ENCODE measurements around the gene ZNF565. TPM values are rescaled to one million over a fixed set of nuclear protein-coding genes. Genes with fewer than 3 reads are reported as not detected.
A peak's percentile ranks its signal among the peaks of the same experiment; 100 is the strongest.

ZNF565 gene
- total RNA-seq, 4 donors from 2014 or later, result 3.6 to 9.8 (median 6.2) TPM

DNA sequence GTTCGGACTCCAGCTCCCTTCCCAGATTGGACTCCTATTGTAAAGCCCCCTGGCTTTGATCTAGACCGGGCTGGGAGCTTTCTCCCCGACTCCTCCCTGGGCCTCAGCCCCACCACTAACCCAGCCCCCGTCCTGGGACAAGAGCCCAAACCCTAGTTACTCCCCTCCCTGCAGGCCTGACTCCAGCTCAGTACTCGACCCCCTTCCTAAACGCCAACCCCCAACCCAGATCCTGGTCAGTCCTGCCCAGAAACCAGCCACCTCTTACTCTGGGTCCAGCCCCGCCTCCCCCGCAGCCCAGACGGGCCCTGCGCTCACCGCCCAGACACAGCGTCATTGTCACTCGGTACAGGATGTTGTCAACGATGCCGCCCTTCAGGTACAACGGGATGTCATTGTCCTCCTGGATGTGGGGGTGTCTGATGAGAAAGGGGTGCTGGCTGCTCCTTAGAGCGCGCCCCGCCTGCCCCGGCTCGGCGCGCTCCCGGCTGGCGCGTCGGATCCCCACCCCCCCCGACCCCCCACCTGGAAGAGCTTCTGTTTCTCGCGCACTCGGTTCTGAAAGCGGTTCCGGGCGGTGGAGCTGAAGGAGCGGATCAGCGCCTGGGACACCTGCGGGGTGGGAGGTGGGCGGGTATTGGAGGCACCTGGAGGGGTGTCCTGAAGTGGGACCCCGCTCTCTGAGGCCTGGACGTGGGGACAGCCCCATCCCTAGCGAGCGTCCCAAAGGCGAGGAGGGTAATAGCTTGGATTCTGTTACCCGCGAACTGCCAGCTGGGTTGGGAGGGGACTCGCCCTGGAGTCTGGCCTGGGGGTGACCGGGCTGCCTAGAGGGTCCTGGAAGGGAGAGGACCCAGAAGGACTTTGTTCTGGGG is 63.1 kb downstream of the ZNF565 start:
- DNase-seq (ENCODE audit: low spot score in 2 of 2), result peak; percentile 81 to 85
- TF ChIP-seq POLR2A (IDR thresholded peaks at IDR 0.05) (no peak), POLR2AphosphoS5 (IDR thresholded peaks at IDR 0.05) (peak in 1 of 3 donors; percentile 30), EP300 (IDR thresholded peaks at IDR 0.05) (no peak)
- TF ChIP-seq, protein P1, sequence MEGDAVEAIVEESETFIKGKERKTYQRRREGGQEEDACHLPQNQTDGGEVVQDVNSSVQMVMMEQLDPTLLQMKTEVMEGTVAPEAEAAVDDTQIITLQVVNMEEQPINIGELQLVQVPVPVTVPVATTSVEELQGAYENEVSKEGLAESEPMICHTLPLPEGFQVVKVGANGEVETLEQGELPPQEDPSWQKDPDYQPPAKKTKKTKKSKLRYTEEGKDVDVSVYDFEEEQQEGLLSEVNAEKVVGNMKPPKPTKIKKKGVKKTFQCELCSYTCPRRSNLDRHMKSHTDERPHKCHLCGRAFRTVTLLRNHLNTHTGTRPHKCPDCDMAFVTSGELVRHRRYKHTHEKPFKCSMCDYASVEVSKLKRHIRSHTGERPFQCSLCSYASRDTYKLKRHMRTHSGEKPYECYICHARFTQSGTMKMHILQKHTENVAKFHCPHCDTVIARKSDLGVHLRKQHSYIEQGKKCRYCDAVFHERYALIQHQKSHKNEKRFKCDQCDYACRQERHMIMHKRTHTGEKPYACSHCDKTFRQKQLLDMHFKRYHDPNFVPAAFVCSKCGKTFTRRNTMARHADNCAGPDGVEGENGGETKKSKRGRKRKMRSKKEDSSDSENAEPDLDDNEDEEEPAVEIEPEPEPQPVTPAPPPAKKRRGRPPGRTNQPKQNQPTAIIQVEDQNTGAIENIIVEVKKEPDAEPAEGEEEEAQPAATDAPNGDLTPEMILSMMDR (IDR thresholded peaks at IDR 0.05), result no peak
- no peaks in the 10 kb centered on the region for H3K27me3 ChIP-seq
- H3K9me3 ChIP-seq, result no peaks in the 10 kb centered on the region
- H3K4me3 ChIP-seq, result peak overlapping the region; percentile 53
- peak overlapping the region; percentile 93 for H3K27ac ChIP-seq
- peaks cover 42% of the 10 kb centered on the region for H3K36me3 ChIP-seq
- peaks cover 40% of the 10 kb centered on the region for H3K4me1 ChIP-seq
- WGBS, result 47% methylated on average over 35 of the region's 47 CpGs

DNA sequence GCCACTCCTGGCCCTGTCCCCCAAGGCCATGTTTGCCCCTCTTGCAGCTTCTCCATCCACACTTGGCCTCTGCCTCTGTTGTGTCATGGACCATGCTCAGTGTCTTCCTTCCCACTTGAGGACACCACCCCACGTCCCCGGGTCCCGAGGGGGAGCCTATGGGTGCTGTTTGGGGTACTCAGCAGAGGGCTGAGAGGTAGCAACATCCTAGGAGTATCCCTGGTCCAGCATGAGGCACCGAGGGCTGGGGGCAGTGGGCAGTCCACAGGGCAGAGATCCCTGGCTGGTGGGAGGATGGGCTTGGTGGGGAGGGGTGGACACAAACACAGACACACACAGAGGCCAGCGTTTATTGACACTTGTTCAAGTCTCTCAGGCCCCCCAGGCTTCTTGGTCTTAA is 63.9 kb downstream of the ZNF565 start:
- Histone ChIP-seq H3K27ac (peak overlapping the region; percentile 93), H3K36me3 (peaks cover 50% of the 10 kb centered on the region), H3K4me1 (peaks cover 40% of the 10 kb centered on the region), H3K9me3 (no peaks in the 10 kb centered on the region), H3K27me3 (no peaks in the 10 kb centered on the region), H3K4me3 (peak overlapping the region; percentile 53)
- TF ChIP-seq POLR2AphosphoS5 (IDR thresholded peaks at IDR 0.05) (no peak), POLR2A (IDR thresholded peaks at IDR 0.05) (no peak), EP300 (IDR thresholded peaks at IDR 0.05) (no peak)
- TF ChIP-seq, protein P1 (IDR thresholded peaks at IDR 0.05), result no peak
- WGBS, result 62% methylated on average over 4 of the region's 5 CpGs
- DNase-seq (ENCODE audit: low spot score in 2 of 2), result no peak

- H3K4me1 ChIP-seq, result peaks cover 40% of the 10 kb centered on the region
Observed at GRCh38 chr19:36149673-36150406, 64.6 kb downstream of the ZNF565 start.

GRCh38 chr19:36144624-36145023 is 69.8 kb downstream of the ZNF565 start:
- Histone ChIP-seq H3K9me3 (no peaks in the 10 kb centered on the region), H3K27me3 (no peaks in the 10 kb centered on the region), H3K36me3 (peaks cover 75% of the 10 kb centered on the region), H3K27ac (no peak overlapping the region), H3K4me1 (peaks cover 11% of the 10 kb centered on the region), H3K4me3 (no peak overlapping the region)
- no peak for DNase-seq (ENCODE audit: low spot score in 2 of 2)
- WGBS, result 94% methylated on average over 6 of the region's 6 CpGs
- TF ChIP-seq EP300 (IDR thresholded peaks at IDR 0.05), result no peak
- TF ChIP-seq, protein P1 (IDR thresholded peaks at IDR 0.05), result no peak
- no peak for TF ChIP-seq POLR2A (IDR thresholded peaks at IDR 0.05)
- TF ChIP-seq POLR2AphosphoS5 (IDR thresholded peaks at IDR 0.05), result no peak

More at GRCh38 chr19:36149673-36150406, 64.6 kb downstream of the ZNF565 start:
- DNase-seq (ENCODE audit: low spot score in 2 of 2), result peak; percentile 84 to 85
- peak in 1 of 3 donors; percentile 18 for TF ChIP-seq POLR2AphosphoS5 (IDR thresholded peaks at IDR 0.05)
- TF ChIP-seq, protein P1 (IDR thresholded peaks at IDR 0.05), result no peak
- Histone ChIP-seq H3K36me3 (peaks cover 58% of the 10 kb centered on the region), H3K4me3 (no peak overlapping the region), H3K27ac (peak overlapping the region; percentile 93), H3K9me3 (no peaks in the 10 kb centered on the region), H3K27me3 (no peaks in the 10 kb centered on the region)
- WGBS, result 39% methylated on average over 11 of the region's 13 CpGs

- TF ChIP-seq POLR2AphosphoS5 (IDR thresholded peaks at IDR 0.05) (no peak), POLR2A (IDR thresholded peaks at IDR 0.05) (no peak), EP300 (IDR thresholded peaks at IDR 0.05) (no peak)
- TF ChIP-seq, protein P1 (IDR thresholded peaks at IDR 0.05), result no peak
- peaks cover 17% of the 10 kb centered on the region for H3K4me1 ChIP-seq
- H3K36me3 ChIP-seq, result peaks cover 56% of the 10 kb centered on the region
- no peaks in the 10 kb centered on the region for H3K27me3 ChIP-seq
- 94% methylated on average over 9 of the region's 9 CpGs for WGBS
- H3K9me3 ChIP-seq, result no peaks in the 10 kb centered on the region
- no peak overlapping the region for H3K27ac ChIP-seq
- H3K4me3 ChIP-seq, result no peak overlapping the region
- no peak for DNase-seq (ENCODE audit: low spot score in 2 of 2)
Observed at GRCh38 chr19:36142496-36142895, 72.0 kb downstream of the ZNF565 start.

Data from suprapubic skin (tissue), 4 donors.